Astrocyte (in vitro differentiated cells and primary cell): ENCODE measurements around the gene B4GALNT1. TPM values are rescaled to one million over a fixed set of nuclear protein-coding genes. Genes with fewer than 3 reads are reported as not detected.
A peak's percentile ranks its signal among the peaks of the same experiment; 100 is the strongest.

ENCODE experiments used
- DNase-seq: peaks from one replicate; pipeline ENCODE4 v3.0.0-alpha.2; 2010; ENCODE audit warnings: low read depth
- FAIRE-seq: peaks from 2 replicates; lab custom pipeline; 2011; peaks lifted over from hg19 to GRCh38; lab: Jason Lieb, UNC
- H2AFZ ChIP-seq: 2 replicates; pipeline ENCODE4 v1.6.0; 2012; ENCODE audit warnings: low read depth, low read length, inconsistent platforms
- H3K27ac ChIP-seq: 2 replicates; pipeline ENCODE4 v1.5.1; 2011; ENCODE audit warnings: low read depth, low read length, inconsistent platforms
- H3K27me3 ChIP-seq: 2 replicates; pipeline ENCODE4 v1.6.0; 2011; ENCODE audit warnings: low read length, inconsistent platforms; ENCODE audit not compliant: insufficient read depth
- H3K36me3 ChIP-seq: 2 replicates; pipeline ENCODE4 v1.5.1; 2011; ENCODE audit warnings: low read length, inconsistent platforms; ENCODE audit not compliant: insufficient read depth
- H3K4me1 ChIP-seq: 2 replicates; pipeline ENCODE4 v1.5.1; 2011; ENCODE audit warnings: low read length, inconsistent platforms; ENCODE audit not compliant: insufficient read depth
- H3K4me2 ChIP-seq: 2 replicates; pipeline ENCODE4 v1.6.0; 2012; ENCODE audit warnings: low read length, inconsistent platforms
- H3K4me3 ChIP-seq: 2 replicates; pipeline ENCODE4 v1.5.1; 2011; ENCODE audit warnings: low read depth, mild to moderate bottlenecking, low read length, inconsistent platforms; ENCODE audit not compliant: insufficient read depth
- H3K79me2 ChIP-seq: 2 replicates; pipeline ENCODE4 v1.6.0; 2012; ENCODE audit warnings: mild to moderate bottlenecking, low read length, inconsistent platforms; ENCODE audit not compliant: insufficient read depth
- H3K9ac ChIP-seq: 2 replicates; pipeline ENCODE4 v1.6.0; 2012; ENCODE audit warnings: mild to moderate bottlenecking, low read length, inconsistent platforms
- H3K9me3 ChIP-seq: 2 replicates; pipeline ENCODE4 v1.5.1; 2012; ENCODE audit warnings: low read depth, mild to moderate bottlenecking, low read length, inconsistent platforms; ENCODE audit not compliant: insufficient read depth
- H4K20me1 ChIP-seq: 2 replicates; pipeline ENCODE4 v1.6.0; 2012; ENCODE audit warnings: low read length, inconsistent platforms; ENCODE audit not compliant: insufficient read depth
- H3K27ac Mint-ChIP-seq: one replicate; pipeline ENCODE4 v1.8.0; 2021; ENCODE audit warnings: mild to moderate bottlenecking, mixed read lengths; ENCODE audit not compliant: unreplicated experiment
- H3K27me3 Mint-ChIP-seq: one replicate; pipeline ENCODE4 v1.8.0; 2021; ENCODE audit warnings: low read depth, mixed read lengths; ENCODE audit not compliant: unreplicated experiment
- H3K36me3 Mint-ChIP-seq: one replicate; pipeline ENCODE4 v1.8.0; 2021; ENCODE audit warnings: low read depth, mixed read lengths; ENCODE audit not compliant: unreplicated experiment
- H3K4me1 Mint-ChIP-seq: one replicate; pipeline ENCODE4 v1.8.0; 2021; ENCODE audit warnings: low read depth, mixed read lengths; ENCODE audit not compliant: unreplicated experiment
- H3K4me3 Mint-ChIP-seq: one replicate; pipeline ENCODE4 v1.8.0; 2021; ENCODE audit warnings: mild to moderate bottlenecking, moderate library complexity, mixed read lengths; ENCODE audit not compliant: unreplicated experiment
- H3K9me3 Mint-ChIP-seq: one replicate; pipeline ENCODE4 v1.8.0; 2021; ENCODE audit warnings: mild to moderate bottlenecking, mixed read lengths; ENCODE audit not compliant: unreplicated experiment
- CTCF ChIP-seq: IDR thresholded peaks from 2 replicates; pipeline ENCODE4 v1.5.1; 2011; ENCODE audit warnings: low read depth, mild to moderate bottlenecking, inconsistent platforms, low read length, moderate library complexity; ENCODE audit not compliant: insufficient read depth
- EZH2 ChIP-seq: IDR thresholded peaks from 2 replicates; pipeline ENCODE4 v1.6.1; 2012; ENCODE audit warnings: mild to moderate bottlenecking, low read length, inconsistent platforms; ENCODE audit not compliant: insufficient read depth
- total RNA-seq: library from RNA; stranded (reverse); gene quantifications from 2 replicates; pipeline ENCODE4 v1.2.1, GENCODE V29; 2021

B4GALNT1 gene
- total RNA-seq, 1 donor from 2014 or later: 2.5 TPM

GRCh38 chr12:57612711-57613426 lies 20.1 kb downstream of the B4GALNT1 start:
- H3K27ac Mint-ChIP-seq: no peak overlapping the region
- FAIRE-seq: no peak
- H3K4me2 ChIP-seq: peak overlapping the region; percentile 89

GRCh38 chr12:57611827-57612710 lies 20.9 kb downstream of the B4GALNT1 start:
- Histone ChIP-seq H3K4me3 (peak overlapping the region; percentile 61), H3K4me1 (peaks cover 14% of the 10 kb centered on the region), H3K27me3 (no peaks in the 10 kb centered on the region), H3K36me3 (no peaks in the 10 kb centered on the region), H3K9ac (peak overlapping the region; percentile 81), H3K79me2 (no peaks in the 10 kb centered on the region), H3K9me3 (no peaks in the 10 kb centered on the region), H3K27ac (no peak overlapping the region), H3K4me2 (peak overlapping the region; percentile 89), H2AFZ (no peak overlapping the region), H4K20me1 (peaks cover 3% of the 10 kb centered on the region)
- Mint-ChIP-seq H3K4me3 (peak overlapping the region; percentile 87), H3K27me3 (peaks cover 32% of the 10 kb centered on the region), H3K9me3 (no peaks in the 10 kb centered on the region), H3K4me1 (peaks cover 10% of the 10 kb centered on the region), H3K27ac (no peak overlapping the region), H3K36me3 (peaks cover 41% of the 10 kb centered on the region)
- DNase-seq (no peak), FAIRE-seq (no peak)
- TF ChIP-seq EZH2 (no peak), CTCF (no peak)

More at GRCh38 chr12:57612711-57613426, 20.1 kb downstream of the B4GALNT1 start:
- Histone ChIP-seq H3K36me3 (no peaks in the 10 kb centered on the region), H3K79me2 (no peaks in the 10 kb centered on the region), H3K27ac (no peak overlapping the region), H3K4me3 (no peak overlapping the region), H4K20me1 (peaks cover 3% of the 10 kb centered on the region), H3K9ac (no peak overlapping the region), H3K4me1 (peaks cover 14% of the 10 kb centered on the region), H3K9me3 (no peaks in the 10 kb centered on the region), H3K27me3 (no peaks in the 10 kb centered on the region), H2AFZ (no peak overlapping the region)
- peaks cover 40% of the 10 kb centered on the region for H3K27me3 Mint-ChIP-seq
- no peak for DNase-seq
- H3K36me3 Mint-ChIP-seq: peaks cover 45% of the 10 kb centered on the region
- H3K9me3 Mint-ChIP-seq: no peaks in the 10 kb centered on the region
- TF ChIP-seq CTCF (no peak), EZH2 (no peak)
- H3K4me3 Mint-ChIP-seq: peak overlapping the region; percentile 87
- peaks cover 10% of the 10 kb centered on the region for H3K4me1 Mint-ChIP-seq
